ENCODE results near the gene KCNN4.
"Not testable (repeated sequence)": the region's sequence is repeated elsewhere in the genome, so short reads cannot be mapped to it uniquely, and the experiment has no call there.

Gene KCNN4

DNA sequence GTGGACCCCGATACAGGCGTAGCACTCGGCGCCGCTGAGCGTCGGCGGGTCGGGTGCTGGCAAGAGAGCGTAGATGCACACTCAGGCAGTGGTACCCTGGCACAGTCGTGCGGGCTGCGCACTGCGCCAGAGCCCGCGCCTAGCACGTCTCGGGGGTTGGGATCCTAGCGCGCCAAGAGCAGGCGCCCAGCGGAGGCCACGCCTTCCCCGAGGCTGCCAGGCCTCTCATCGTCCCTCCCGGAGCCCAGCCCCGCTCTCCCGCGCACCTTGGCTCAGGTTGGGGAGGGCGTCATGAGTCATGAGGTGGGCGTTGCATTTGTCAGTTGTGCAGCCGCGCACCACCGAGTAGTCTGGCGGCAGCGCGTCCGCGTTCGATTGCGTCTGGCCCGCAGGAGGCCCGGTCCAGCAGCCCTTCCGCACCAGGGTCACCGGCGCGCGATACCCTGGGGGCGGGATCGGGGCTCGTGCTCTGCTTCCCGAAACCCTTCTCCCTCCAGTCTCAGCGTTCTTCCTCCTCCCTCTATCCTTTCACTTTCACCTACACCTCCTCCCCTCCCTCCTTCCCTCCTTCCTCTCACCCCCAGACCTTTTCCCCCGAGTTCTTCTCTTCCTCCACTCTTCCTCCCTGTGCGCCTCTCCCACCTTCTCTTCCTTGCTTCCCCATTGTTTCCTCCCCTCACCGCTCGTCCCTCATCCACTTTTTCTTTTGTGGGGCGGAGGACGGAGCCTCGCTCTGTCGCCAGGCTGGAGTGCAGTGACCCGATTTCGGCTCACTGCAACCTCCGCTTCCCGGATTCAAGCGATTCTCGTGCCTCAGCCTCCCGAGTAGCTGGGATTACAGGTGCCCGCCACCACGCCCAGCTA lies 18.0 kb upstream of the KCNN4 start:
- DNase-seq (ENCODE audit: low read depth): peak; percentile 37

GRCh38 chr19:43798026-43798545 lies 17.3 kb upstream of the KCNN4 start:
- no peak for DNase-seq (ENCODE audit: low read depth)

DNA sequence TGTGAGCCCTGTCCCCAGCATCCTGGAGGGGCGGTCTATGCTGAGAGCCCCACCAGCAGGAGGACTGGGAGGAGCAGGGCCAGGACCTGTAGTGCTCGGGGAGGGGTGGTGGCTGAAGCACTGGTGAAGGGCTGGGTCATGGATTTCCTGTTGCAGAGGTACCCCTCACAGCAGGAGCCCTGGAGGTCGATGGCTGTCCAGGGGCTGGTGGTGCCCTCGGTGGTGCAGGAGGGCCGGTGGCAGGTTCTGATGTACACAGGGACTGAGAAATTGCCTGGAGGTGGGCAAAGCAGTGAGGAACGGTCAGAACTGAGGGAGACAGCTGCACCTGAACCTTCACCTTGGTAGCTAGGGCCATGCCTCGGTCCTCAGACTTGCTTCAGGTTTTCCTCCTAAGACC lies 16.8 kb upstream of the KCNN4 start:
- no peak for DNase-seq (ENCODE audit: low read depth)

GRCh38 chr19:43797118-43797517 lies 16.3 kb upstream of the KCNN4 start:
- DNase-seq (ENCODE audit: low read depth): no peak

- DNase-seq (ENCODE audit: low read depth): no peak
Observed at GRCh38 chr19:43790587-43790986, 9.8 kb upstream of the KCNN4 start.

DNA sequence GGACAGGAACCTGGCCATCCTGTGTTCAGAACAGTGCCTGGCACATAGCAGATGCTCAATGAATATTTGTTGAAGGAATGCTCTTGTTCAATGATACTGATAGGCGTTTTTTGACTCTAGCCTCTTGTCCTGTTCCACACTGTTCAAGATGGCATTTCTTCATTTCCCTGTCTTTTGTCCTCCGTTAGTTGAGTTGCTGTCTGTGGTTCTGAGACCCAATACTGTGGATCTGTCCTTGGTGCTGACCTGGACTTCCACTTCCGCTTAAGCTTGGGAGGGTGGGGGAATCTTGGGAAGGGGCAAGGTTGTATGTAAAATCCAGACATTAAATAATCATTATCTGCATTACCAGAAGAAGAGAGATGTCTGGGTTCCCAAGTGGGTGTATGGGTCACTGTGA lies 8.3 kb upstream of the KCNN4 start:
- DNase-seq (ENCODE audit: low read depth): no peak

DNA sequence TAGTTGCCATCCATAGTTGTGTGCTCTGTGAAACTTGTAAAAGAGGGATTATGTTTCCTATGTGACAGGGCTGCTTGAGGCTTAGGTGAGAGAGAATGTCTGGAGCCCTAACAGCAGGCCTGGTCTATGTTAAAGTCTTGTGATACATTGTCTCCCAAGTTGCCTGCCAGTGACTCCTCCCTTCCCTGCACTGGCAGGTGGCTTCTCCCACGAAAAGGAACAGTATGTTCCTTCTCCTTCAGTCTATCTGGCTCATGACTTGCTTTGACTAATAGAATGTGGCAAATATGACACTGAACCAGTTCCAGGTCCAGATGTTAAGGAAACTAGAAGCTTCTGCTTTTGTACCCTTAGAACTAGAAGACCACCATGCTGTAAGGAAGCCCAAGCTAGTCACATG lies 5.9 kb upstream of the KCNN4 start:
- DNase-seq (ENCODE audit: low read depth): no peak

- peak; percentile 33 for DNase-seq (ENCODE audit: low read depth)
Observed at GRCh38 chr19:43784981-43785808, 4.4 kb upstream of the KCNN4 start.

- peak; percentile 41 for DNase-seq (ENCODE audit: low read depth)
Observed at GRCh38 chr19:43784241-43784980, 3.6 kb upstream of the KCNN4 start.

DNA sequence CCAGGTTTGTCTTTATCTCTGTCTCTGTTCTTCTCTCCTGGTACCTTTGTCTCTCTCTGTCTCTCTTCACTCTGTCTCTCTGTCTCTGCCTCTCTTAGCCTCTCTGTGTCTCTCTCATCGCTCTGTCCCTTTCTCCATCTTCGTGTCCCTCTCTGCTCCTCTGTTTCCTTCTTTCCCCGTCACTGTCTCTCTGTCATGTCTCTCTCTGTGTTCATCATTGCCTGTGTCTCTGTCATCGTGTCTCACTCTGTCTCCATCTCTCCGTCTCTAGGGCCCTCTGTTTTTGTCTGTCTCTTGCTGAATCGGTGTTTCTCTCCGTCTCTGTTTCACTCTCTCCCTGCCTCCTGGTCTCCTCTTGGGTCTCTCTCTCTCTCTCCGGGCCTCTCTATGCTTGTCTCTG lies 2.9 kb upstream of the KCNN4 start:
- DNase-seq (ENCODE audit: low read depth): no peak

DNA sequence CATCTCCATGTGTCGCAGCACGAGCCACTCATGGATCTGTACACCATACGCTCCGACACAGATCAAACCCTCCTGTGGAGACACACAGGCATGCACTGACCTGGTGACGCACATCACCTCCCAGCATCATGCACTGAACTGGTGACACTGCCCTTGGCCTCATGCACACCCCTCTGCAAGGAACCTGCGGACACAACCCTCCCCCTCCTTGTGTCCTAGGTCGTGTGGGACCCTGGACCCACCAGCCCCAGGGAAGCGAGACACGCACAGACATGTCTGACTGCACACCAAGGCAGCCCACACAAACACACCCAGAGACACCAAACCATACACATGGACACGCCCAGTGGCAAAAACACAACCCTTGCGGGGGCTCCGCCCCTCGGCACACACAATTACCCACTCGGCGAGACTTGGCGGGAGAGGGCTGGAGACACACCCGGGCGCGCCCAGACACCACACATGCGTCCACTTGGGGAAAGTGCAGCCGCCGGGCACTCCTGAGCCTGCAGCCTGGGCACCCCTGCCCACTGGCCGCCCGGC lies 2.0 kb upstream of the KCNN4 start:
- no peak for DNase-seq (ENCODE audit: low read depth)

- DNase-seq (ENCODE audit: low read depth): no peak
Observed at GRCh38 chr19:43782311-43782660, 1.5 kb upstream of the KCNN4 start.

DNA sequence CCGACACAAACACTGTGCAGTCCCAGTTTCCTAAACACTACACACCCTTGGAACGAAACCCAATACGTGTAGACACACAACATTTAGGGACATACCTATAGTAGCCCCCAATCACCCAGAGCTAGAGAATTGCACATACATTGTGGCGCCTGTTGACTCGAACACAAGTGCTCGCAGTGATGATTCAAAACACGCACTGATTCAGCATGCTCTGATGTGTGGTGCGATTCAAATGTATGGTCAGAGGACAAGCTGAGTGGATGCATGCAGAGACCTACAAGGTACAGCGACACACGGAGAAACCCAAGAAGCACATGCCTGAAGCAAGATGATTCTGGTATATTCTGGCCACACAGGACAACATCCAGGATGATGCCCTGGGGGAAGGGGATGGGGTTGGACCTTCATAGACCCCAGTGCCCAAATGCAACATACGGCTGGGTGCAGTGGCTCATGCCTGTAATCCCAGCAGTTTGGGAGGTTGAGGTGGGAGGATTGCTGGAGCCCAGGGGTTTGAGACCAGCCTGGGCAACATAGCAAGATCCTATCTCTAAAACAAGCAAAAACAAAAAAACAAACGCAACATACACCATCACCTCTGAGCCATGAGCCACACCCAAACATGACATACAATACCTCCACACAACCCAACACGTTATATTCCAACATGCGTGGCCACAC lies 997 bp upstream of the KCNN4 start:
- DNase-seq (ENCODE audit: low read depth): no peak

GRCh38 chr19:43779820-43780219 lies 953 bp downstream of the KCNN4 start:
- DNase-seq (ENCODE audit: low read depth): no peak

DNA sequence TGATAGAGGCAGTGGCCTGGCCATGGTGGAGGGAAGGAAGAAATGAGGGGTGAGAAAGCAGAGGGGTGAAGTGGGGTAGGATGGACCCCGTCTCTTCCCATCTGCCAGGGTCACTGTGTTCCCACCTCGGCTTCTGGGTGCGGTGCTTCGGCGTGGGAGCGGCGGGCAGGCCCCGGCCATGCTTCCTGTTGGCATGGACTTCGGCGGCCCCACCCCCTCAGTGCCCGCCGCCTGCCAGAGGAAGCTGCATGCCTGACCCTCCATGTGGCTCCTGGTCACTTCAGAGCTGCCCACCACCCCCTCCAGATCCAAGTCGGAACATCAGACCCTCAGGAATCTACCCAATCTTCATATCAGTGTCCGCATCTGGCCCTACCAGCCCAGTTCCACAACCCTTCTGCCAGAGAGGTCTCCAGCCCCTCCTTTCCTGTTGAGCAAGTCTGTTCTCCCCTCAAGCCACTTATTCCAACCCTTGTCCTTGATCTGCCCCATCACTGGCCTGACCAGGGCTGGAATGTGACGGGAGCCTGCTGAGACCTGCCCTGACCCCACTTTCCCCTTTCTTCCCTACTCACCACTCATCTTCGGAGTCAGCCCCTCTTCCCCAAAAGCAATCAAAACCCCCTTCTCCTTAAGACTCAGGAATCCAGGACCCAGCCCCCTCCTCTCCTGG lies 1.5 kb downstream of the KCNN4 start:
- no peak for DNase-seq (ENCODE audit: low read depth)

DNA sequence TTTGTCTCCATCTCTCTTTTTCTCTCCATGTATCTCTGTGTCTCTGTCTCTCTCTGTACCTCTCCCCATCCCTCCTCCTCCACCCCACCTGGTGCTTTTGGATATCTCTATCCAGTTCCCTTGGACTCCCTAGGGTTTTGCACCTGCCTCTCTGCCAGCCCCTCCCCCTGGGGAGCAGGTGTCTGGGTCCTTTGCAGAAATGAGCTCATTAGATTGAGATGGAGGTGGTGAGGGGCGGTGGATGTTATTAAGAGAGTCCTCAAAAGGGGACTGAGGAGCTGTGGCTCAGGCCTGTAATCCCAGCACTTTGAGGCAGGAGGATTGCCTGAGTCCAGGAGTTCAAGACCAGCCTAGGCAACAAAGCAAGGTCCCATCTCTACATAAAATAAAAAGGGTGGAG lies 2.1 kb downstream of the KCNN4 start:
- DNase-seq (ENCODE audit: low read depth): no peak

DNA sequence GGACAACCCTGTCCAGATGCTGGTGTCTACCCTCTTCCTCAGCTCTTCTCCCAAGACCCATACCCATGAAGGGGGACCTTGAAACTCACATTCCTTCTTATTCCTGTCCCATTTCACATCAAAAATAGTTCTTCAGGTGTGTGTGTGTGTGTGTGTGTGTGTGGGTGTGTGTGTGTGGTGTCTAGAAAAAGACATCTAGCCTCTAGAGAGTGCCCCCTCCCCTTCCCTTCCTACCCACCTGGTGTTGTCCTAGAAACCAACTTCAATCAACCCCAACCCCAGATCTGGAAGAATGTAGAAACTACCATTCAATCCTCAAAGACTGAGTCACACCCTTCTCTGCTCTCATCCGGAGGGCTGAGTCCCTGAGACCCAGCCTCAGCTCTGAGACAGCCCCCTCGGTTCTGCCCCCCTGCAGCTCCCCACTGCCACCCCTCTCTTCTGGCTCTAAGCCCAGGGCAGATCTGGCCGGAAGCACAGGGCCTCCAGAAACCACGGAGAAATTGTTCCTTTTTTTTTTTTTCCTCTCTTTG lies 3.5 kb downstream of the KCNN4 start:
- peak; percentile 49 for DNase-seq (ENCODE audit: low read depth)

GRCh38 chr19:43776286-43776685 lies 4.5 kb downstream of the KCNN4 start:
- DNase-seq (ENCODE audit: low read depth): no peak

- DNase-seq (ENCODE audit: low read depth): no peak
Observed at GRCh38 chr19:43775299-43775890, 5.4 kb downstream of the KCNN4 start.

DNA sequence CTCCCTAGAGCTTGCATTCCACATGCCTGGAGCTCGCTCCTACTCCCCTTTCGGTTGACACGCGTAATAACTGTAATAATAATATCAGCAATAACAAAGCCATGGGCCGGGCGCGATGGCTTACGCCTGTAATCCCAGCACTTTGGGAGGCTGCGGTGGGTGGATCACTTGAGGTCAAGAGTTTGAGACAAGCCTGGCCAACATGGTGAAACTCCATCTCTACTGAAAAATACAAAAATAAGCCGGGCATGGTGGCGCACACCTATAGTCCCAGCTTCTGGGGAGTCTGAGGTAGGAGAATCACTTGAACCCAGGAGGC lies 5.9 kb downstream of the KCNN4 start:
- DNase-seq (ENCODE audit: low read depth): not testable (repeated sequence)

Data from T follicular helper cell (primary cell).